ENCODE measurements around the gene CDH16. TPM values are rescaled to one million over a fixed set of nuclear protein-coding genes. Genes with fewer than 3 reads are reported as not detected.

CDH16 gene
- total and polyA plus RNA-seq, 2 of the 13 experiments (the other 11 are each of a cell fraction or from before 2014, with no cell fraction given), result 2.7 to 3.9 TPM

- TF ChIP-seq SALL2 (CRISPR knock-in tag; IDR thresholded peaks at IDR 0.05), result peak; percentile 11; the same call in 1 of the 2 replicates
- TF ChIP-seq, protein P1, sequence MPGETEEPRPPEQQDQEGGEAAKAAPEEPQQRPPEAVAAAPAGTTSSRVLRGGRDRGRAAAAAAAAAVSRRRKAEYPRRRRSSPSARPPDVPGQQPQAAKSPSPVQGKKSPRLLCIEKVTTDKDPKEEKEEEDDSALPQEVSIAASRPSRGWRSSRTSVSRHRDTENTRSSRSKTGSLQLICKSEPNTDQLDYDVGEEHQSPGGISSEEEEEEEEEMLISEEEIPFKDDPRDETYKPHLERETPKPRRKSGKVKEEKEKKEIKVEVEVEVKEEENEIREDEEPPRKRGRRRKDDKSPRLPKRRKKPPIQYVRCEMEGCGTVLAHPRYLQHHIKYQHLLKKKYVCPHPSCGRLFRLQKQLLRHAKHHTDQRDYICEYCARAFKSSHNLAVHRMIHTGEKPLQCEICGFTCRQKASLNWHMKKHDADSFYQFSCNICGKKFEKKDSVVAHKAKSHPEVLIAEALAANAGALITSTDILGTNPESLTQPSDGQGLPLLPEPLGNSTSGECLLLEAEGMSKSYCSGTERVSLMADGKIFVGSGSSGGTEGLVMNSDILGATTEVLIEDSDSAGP (CRISPR knock-in tag; IDR thresholded peaks at IDR 0.05; ENCODE audit: borderline replicate concordance), result peak; percentile 43
- TF ChIP-seq ZNF180 (CRISPR knock-in tag; IDR thresholded peaks at IDR 0.05; ENCODE audit: borderline replicate concordance, low read depth), result no peak
- TF ChIP-seq, protein P2, sequence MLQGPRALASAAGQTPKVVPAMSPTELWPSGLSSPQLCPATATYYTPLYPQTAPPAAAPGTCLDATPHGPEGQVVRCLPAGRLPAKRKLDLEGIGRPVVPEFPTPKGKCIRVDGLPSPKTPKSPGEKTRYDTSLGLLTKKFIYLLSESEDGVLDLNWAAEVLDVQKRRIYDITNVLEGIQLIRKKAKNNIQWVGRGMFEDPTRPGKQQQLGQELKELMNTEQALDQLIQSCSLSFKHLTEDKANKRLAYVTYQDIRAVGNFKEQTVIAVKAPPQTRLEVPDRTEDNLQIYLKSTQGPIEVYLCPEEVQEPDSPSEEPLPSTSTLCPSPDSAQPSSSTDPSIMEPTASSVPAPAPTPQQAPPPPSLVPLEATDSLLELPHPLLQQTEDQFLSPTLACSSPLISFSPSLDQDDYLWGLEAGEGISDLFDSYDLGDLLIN (CRISPR knock-in tag; IDR thresholded peaks at IDR 0.05; ENCODE audit: borderline replicate concordance), result no peak
- no peak; the same call in 1 of the 2 replicates for TF ChIP-seq MTA1 (CRISPR knock-in tag; IDR thresholded peaks at IDR 0.05; ENCODE audit: borderline replicate concordance)
- no peak for TF ChIP-seq GTF3A (CRISPR knock-in tag; conservative IDR thresholded peaks at IDR 0.05)
- no peak for TF ChIP-seq HNRNPL (IDR thresholded peaks at IDR 0.05; ENCODE audit: low read depth, low read length)
- TF ChIP-seq HOMEZ (CRISPR knock-in tag; IDR thresholded peaks at IDR 0.05; ENCODE audit: low read depth), result no peak
- TF ChIP-seq RARG (CRISPR knock-in tag; IDR thresholded peaks at IDR 0.05; ENCODE audit: low read depth), result no peak
- TF ChIP-seq SAFB2 (CRISPR knock-in tag; IDR thresholded peaks at IDR 0.05; ENCODE audit: borderline replicate concordance, low read depth), result no peak
- TF ChIP-seq PRPF4 (IDR thresholded peaks at IDR 0.05; ENCODE audit: low read depth, low read length, poor library complexity, severe bottlenecking), result no peak
- peak; percentile 56; the same call in 1 of the 2 replicates for TF ChIP-seq FOXJ3 (CRISPR knock-in tag; IDR thresholded peaks at IDR 0.05; ENCODE audit: borderline replicate concordance)
- TF ChIP-seq PHF5A (CRISPR knock-in tag; IDR thresholded peaks at IDR 0.05; ENCODE audit: low read depth, unreplicated experiment), result no peak
- TF ChIP-seq, protein P3, sequence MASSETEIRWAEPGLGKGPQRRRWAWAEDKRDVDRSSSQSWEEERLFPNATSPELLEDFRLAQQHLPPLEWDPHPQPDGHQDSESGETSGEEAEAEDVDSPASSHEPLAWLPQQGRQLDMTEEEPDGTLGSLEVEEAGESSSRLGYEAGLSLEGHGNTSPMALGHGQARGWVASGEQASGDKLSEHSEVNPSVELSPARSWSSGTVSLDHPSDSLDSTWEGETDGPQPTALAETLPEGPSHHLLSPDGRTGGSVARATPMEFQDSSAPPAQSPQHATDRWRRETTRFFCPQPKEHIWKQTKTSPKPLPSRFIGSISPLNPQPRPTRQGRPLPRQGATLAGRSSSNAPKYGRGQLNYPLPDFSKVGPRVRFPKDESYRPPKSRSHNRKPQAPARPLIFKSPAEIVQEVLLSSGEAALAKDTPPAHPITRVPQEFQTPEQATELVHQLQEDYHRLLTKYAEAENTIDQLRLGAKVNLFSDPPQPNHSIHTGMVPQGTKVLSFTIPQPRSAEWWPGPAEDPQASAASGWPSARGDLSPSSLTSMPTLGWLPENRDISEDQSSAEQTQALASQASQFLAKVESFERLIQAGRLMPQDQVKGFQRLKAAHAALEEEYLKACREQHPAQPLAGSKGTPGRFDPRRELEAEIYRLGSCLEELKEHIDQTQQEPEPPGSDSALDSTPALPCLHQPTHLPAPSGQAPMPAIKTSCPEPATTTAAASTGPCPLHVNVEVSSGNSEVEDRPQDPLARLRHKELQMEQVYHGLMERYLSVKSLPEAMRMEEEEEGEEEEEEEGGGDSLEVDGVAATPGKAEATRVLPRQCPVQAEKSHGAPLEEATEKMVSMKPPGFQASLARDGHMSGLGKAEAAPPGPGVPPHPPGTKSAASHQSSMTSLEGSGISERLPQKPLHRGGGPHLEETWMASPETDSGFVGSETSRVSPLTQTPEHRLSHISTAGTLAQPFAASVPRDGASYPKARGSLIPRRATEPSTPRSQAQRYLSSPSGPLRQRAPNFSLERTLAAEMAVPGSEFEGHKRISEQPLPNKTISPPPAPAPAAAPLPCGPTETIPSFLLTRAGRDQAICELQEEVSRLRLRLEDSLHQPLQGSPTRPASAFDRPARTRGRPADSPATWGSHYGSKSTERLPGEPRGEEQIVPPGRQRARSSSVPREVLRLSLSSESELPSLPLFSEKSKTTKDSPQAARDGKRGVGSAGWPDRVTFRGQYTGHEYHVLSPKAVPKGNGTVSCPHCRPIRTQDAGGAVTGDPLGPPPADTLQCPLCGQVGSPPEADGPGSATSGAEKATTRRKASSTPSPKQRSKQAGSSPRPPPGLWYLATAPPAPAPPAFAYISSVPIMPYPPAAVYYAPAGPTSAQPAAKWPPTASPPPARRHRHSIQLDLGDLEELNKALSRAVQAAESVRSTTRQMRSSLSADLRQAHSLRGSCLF (CRISPR knock-in tag; IDR thresholded peaks at IDR 0.05; ENCODE audit: borderline replicate concordance), result no peak
- no peak for TF ChIP-seq RFX1 (IDR thresholded peaks at IDR 0.05)
- TF ChIP-seq SIX4 (CRISPR knock-in tag; IDR thresholded peaks at IDR 0.05), result peak; percentile 80; the same call in 1 of the 2 replicates
- TF ChIP-seq ZNF224 (CRISPR knock-in tag; IDR thresholded peaks at IDR 0.05), result peak; percentile 68; the same call in 1 of the 2 replicates
- no peak for TF ChIP-seq RAD51 (IDR thresholded peaks at IDR 0.05; ENCODE audit: borderline replicate concordance)
- peak; percentile 82; the same call in 1 of the 2 replicates for TF ChIP-seq ZSCAN20 (CRISPR knock-in tag; IDR thresholded peaks at IDR 0.05; ENCODE audit: borderline replicate concordance)
- TF ChIP-seq ZNF296 (CRISPR knock-in tag; conservative IDR thresholded peaks at IDR 0.05), result no peak
These were observed 13.6 kb downstream of the CDH16 start (continued) for GRCh38 chr16:66904846-66905632.

Measured in HepG2 (cell line).